ENCODE measurements around the gene CAMTA1. TPM values are rescaled to one million over a fixed set of nuclear protein-coding genes. Genes with fewer than 3 reads are reported as not detected.

The CAMTA1 gene
- total RNA-seq, 2 donors from 2014 or later = 100 to 102 TPM

DNA sequence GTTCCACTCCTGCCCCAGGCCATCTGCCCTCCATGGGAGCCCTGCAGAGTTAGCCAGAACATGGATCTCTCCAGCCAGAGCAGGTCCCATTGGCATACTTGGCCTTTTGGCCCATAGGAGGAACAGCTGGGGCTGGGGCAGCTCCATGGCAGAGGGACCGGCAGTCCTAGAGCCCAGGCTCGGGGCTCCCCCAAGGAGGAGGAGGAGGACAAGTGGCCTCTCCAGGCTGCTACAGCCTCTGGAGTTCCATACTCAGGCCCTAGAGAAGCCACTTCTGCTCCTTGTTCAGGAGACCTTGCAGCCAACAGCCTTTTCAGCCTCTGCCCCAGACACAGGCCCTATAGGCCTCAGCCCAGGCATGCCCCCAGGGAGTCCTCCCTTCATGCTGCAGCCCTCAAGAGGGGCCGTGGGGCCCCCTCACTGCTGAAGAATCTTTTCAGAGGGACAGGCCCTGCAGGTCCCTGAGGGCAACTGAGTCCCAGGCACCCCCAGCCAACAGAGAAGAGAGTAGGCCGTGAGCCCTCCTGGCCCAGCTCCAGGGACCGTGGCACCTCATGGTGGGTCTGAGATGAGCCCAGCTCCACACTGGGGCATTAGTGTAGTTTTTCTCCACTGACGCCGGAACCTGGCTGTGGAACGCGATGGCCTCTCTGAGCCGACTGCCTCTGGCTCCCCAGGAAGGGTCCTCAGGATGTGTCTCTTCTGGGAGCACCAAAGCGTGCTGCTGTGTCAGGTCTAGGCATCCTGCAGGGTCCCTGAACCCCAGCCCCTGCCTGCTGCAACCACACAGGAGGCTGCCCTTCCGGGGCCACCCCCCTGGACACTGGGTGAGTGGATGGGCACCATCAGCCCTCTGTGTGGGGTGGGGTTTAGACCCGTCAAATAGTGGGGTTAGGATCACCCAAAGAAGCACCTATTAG lies 688.2 kb downstream of the CAMTA1 start:
- TF ChIP-seq, protein P1, sequence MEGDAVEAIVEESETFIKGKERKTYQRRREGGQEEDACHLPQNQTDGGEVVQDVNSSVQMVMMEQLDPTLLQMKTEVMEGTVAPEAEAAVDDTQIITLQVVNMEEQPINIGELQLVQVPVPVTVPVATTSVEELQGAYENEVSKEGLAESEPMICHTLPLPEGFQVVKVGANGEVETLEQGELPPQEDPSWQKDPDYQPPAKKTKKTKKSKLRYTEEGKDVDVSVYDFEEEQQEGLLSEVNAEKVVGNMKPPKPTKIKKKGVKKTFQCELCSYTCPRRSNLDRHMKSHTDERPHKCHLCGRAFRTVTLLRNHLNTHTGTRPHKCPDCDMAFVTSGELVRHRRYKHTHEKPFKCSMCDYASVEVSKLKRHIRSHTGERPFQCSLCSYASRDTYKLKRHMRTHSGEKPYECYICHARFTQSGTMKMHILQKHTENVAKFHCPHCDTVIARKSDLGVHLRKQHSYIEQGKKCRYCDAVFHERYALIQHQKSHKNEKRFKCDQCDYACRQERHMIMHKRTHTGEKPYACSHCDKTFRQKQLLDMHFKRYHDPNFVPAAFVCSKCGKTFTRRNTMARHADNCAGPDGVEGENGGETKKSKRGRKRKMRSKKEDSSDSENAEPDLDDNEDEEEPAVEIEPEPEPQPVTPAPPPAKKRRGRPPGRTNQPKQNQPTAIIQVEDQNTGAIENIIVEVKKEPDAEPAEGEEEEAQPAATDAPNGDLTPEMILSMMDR (IDR thresholded peaks at IDR 0.05) = no peak
- no peak for TF ChIP-seq POLR2A (IDR thresholded peaks at IDR 0.05)
- TF ChIP-seq POLR2AphosphoS5 (IDR thresholded peaks at IDR 0.05) = no peak

DNA sequence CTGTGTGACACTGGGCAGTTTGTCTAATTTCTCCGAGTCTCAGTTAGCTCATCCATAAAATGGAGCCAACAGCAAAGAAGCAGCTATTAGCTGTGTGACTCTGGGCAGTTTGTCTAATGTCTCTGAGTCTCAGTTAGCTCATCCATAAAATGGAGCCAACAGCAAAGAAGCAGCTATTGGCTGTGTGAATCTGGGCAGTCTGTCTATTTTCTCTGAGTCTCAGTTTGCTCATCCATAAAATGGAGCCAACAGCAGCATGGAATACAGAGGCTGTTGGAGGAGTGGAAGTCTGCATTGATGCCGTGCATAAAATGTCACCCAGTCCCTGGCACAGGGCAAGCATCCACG lies 688.9 kb downstream of the CAMTA1 start:
- H3K27me3 ChIP-seq (replicated peaks; ENCODE audit: insufficient read depth) = no peaks in the 10 kb centered on the region
- no peaks in the 10 kb centered on the region for H3K9me3 ChIP-seq
- H3K4me1 ChIP-seq (replicated peaks) = no peaks in the 10 kb centered on the region
- no peaks in the 10 kb centered on the region for H3K36me3 ChIP-seq
- WGBS = 89% methylated on average over 3 of the region's 3 CpGs
- no peak overlapping the region for H3K4me3 ChIP-seq
- no peak for DNase-seq (ENCODE audit: low spot score)
- intact Hi-C loops (cut with DNase I) = no loop called here
- TF ChIP-seq POLR2A (IDR thresholded peaks at IDR 0.05) (no peak), POLR2AphosphoS5 (IDR thresholded peaks at IDR 0.05) (no peak)
- TF ChIP-seq, protein P1 (IDR thresholded peaks at IDR 0.05) = no peak
- H3K27ac ChIP-seq = no peak overlapping the region

More for the DNA sequence above, 688.2 kb downstream of the CAMTA1 start:
- Histone ChIP-seq H3K36me3 (no peaks in the 10 kb centered on the region), H3K4me1 (replicated peaks) (no peaks in the 10 kb centered on the region), H3K4me3 (no peak overlapping the region), H3K9me3 (no peaks in the 10 kb centered on the region), H3K27ac (no peak overlapping the region), H3K27me3 (replicated peaks; ENCODE audit: insufficient read depth) (no peaks in the 10 kb centered on the region)
- intact Hi-C loops (cut with DNase I) = no loop called here
- no peak for DNase-seq (ENCODE audit: low spot score)
- WGBS = 94% methylated on average over 11 of the region's 13 CpGs

DNA sequence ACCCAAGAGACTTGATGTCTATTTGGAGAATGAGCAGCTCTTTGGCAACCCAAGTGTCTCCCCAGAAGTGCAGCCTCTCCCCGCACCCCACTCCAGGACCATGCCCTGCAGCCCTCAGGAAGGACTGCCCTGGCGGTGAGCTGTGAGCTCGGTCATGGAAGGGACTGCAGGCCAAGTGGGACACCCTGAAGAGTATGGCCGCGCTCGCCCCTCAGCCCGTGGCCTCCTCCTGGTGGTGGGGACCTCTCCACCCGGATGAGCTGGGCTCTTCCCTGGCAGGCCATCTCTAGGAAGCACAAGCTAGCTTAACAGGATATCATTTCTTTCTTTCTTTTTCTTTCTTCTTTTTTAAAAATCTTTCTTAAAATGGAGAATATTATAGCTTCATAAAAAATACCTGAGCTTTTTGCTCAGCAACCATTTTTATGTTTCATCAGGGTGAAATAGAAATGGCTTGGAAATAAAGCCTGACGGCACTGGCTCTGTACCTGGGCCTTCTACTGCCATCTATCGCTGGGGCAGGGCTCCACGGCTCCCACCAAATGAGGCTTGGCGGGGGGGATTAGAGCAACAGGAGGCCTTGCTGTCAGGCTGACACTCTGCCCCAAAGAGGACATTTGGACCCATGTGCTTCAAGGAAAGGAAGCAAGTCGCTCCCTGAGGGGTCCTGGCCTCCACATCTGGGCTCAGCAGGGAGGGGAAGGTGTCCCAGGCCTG lies 689.7 kb downstream of the CAMTA1 start:
- 96% methylated on average over 13 of the region's 13 CpGs for WGBS
- DNase-seq (ENCODE audit: low spot score) = no peak
- Histone ChIP-seq H3K4me1 (replicated peaks) (no peaks in the 10 kb centered on the region), H3K9me3 (no peaks in the 10 kb centered on the region), H3K27me3 (replicated peaks; ENCODE audit: insufficient read depth) (no peaks in the 10 kb centered on the region), H3K36me3 (no peaks in the 10 kb centered on the region), H3K27ac (no peak overlapping the region), H3K4me3 (no peak overlapping the region)
- intact Hi-C loops (cut with DNase I) = no loop called here
- TF ChIP-seq POLR2AphosphoS5 (IDR thresholded peaks at IDR 0.05) (no peak), POLR2A (IDR thresholded peaks at IDR 0.05) (no peak)
- TF ChIP-seq, protein P1 (IDR thresholded peaks at IDR 0.05) = no peak

DNA sequence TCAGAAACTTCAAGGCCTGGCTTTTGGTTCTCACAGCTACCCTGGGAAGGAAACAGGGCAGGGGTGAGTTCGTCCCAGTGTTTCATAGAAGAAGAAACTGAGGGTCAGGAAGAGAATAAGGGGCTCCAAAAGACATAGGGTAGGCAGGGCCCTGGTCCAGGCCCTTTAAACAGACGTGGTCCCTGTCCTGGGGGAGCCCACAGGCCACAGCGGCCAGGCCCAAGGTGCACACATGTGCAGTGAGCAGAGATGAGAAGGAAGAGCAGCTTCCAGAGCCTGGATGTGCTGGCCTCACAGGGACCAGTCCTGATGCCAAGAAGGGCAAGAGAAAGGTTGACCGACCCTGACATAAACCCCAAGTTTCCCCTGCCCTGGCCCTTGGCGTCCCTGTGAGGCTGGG lies 690.4 kb downstream of the CAMTA1 start:
- Histone ChIP-seq H3K36me3 (no peaks in the 10 kb centered on the region), H3K27me3 (replicated peaks; ENCODE audit: insufficient read depth) (no peaks in the 10 kb centered on the region), H3K9me3 (no peaks in the 10 kb centered on the region), H3K4me1 (replicated peaks) (no peaks in the 10 kb centered on the region), H3K4me3 (no peak overlapping the region), H3K27ac (no peak overlapping the region)
- intact Hi-C loops (cut with DNase I) = no loop called here
- no peak for DNase-seq (ENCODE audit: low spot score)
- TF ChIP-seq POLR2AphosphoS5 (IDR thresholded peaks at IDR 0.05) = no peak
- TF ChIP-seq, protein P1 (IDR thresholded peaks at IDR 0.05) = no peak
- no peak for TF ChIP-seq POLR2A (IDR thresholded peaks at IDR 0.05)
- 90% methylated on average over 5 of the region's 5 CpGs for WGBS

All from prostate gland (tissue), 2 donors.